ENCODE data around the gene VPS36.

- TF ChIP-seq CTCF (IDR thresholded peaks at IDR 0.05) (no peak), ZFX (IDR thresholded peaks at IDR 0.05; ENCODE audit: borderline replicate concordance) (no peak)
Measured at GRCh38 chr13:52461265-52461664, 10.8 kb upstream of the VPS36 start.

Data from 22Rv1 (cell line).